CD4-positive, alpha-beta T cell treated with Interleukin-15 for 4 hours (primary cell): ENCODE data around the gene ZNF783.

Experiments
- DNase-seq: peaks from one replicate; pipeline ENCODE4 v3.0.0-alpha.2; 2020; ENCODE audit warnings: low spot score

ZNF783 gene

GRCh38 chr7:149281508-149282330 is 19.7 kb downstream of the ZNF783 start:
- no peak for DNase-seq

GRCh38 chr7:149282331-149282655 is 20.3 kb downstream of the ZNF783 start:
- no peak for DNase-seq

DNA sequence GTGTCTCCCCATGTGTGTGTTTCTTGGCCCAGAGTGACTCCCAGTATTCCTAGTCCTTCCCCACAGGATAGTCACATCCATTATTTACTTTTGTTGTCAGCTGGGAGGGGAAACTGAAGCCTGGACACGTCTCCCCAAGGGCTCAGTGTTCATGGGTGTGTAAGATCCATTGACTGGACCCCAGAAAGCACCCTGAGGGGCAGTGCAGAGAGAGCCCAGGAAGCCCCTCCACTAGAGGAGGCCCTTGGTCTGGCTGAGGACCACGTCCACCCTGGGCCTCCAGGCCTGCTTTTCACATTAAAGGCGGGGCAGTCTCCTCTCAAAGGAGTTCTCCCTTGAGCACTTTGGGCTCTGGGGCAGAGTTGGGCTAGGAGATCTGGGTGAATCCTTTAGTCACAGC is 21.3 kb downstream of the ZNF783 start:
- no peak for DNase-seq

DNA sequence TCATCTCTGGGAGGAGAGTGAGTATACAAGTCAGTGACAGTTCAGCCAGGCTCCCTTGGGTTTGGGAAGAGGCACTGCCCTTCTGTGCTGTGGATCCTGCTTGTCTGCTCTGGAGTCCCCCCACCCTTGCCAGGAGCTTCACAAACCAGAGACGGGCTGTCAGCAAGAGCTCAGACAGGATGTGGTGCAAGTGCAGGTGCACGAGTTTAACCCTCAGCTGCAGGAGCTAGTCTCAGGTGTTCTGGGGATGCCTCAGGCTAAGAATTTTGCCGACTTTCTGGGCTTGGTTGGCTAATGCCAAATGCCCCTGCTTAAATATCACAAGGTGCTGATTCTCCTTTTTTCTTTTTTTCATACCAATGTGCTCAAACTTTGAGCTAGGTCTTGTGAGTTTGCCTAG is 22.3 kb downstream of the ZNF783 start:
- DNase-seq, result peak; percentile 54

GRCh38 chr7:149284850-149285585 is 23.0 kb downstream of the ZNF783 start:
- DNase-seq, result peak; percentile 97

GRCh38 chr7:149285603-149286002 is 23.6 kb downstream of the ZNF783 start:
- no peak for DNase-seq

GRCh38 chr7:149286811-149287400 is 24.9 kb downstream of the ZNF783 start:
- no peak for DNase-seq

- no peak for DNase-seq
Measured at GRCh38 chr7:149287622-149288021, 25.6 kb downstream of the ZNF783 start.

DNA sequence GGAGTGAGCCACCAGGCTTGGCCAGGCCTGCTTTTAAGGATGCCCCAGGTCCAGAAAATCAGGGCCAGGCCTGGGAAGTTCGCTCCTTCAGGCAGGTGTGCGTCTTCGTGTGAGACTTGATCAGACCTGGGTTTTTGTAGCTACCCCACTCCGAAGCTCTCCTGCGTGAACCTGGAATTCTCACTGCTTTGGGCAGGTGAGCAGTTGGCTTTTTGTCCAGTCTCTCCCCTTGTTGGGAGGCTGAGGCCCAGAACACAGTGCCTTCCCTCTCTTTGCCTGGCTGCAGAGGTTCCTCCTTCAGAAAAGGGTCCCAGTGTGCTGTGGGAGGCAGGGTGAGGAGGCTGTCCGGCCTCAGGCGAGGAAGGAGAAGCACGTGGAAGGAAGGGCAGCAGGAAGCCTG is 27.3 kb downstream of the ZNF783 start:
- DNase-seq, result no peak

- no peak for DNase-seq
Measured at GRCh38 chr7:149289856-149290255, 27.9 kb downstream of the ZNF783 start.

- no peak for DNase-seq
Measured at GRCh38 chr7:149291036-149291780, 29.2 kb downstream of the ZNF783 start.

DNA sequence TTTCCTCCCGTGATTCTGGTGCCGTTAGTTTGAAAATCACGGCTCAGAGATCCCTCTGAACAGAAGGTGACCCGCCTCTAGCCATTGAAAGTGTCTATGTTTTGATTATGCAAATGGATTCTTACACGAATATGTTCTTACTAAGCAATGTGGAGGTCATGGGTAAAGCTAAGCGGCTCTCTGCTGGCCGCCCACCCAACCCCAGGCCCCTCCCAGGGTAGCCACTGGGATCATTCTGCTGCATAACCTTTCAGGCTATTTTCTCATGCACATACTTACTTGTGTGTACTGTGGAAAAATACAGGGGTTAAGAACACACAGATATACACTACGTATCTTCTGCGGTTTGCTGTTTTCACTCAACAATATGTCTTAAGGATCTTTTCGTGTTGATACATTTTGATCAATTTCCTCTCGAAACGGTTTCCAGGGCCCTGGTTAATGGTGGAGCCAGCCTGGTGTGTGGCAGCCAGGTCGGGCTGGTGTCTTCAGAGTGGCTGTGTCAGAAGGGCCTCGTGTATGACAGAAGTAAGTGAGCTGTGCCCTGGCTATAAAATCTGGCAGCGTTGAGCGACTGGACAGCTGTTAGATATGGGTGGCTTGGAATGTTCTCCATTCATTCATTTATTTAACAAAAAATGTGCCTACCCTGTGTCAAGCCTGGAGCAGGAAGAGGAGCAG is 29.9 kb downstream of the ZNF783 start:
- DNase-seq, result no peak

DNA sequence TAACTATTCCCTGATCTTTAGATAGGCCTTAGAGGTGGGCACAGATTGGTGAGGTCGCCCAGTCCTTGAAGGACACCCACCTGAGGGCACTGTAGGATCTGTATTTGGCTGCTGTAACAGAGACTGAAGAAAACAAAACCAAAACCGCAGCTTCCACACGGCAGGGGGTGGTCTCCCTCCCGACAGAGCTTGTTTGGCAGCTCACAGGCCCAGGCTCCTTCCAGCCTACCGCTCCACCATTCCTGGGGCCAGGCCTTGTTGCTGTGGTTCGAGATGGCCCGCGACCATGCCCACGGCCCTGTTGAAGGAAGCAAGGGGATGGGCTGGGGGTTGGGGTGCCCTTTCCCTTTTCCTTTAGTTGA is 30.4 kb downstream of the ZNF783 start:
- no peak for DNase-seq

DNA sequence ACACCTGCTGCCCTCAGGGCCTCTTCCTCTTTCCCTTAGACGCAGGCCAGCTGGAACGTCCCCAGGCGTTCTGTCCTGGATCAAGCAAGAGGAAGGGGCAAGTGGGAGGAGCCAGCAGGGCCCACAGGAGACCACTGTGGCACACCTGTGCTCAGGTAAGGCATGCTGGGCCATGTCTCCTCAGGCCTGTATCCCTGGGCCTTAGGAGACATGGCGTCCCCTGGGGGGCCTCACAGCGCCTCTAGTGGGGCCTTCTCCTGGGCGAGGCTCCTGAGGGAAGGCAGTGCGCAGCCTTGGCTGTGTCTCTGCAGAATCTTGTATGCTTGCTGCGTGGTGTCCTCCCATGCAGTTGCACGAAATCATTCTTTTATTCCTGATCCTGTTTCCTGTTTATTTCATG is 31.3 kb downstream of the ZNF783 start:
- DNase-seq, result no peak

DNA sequence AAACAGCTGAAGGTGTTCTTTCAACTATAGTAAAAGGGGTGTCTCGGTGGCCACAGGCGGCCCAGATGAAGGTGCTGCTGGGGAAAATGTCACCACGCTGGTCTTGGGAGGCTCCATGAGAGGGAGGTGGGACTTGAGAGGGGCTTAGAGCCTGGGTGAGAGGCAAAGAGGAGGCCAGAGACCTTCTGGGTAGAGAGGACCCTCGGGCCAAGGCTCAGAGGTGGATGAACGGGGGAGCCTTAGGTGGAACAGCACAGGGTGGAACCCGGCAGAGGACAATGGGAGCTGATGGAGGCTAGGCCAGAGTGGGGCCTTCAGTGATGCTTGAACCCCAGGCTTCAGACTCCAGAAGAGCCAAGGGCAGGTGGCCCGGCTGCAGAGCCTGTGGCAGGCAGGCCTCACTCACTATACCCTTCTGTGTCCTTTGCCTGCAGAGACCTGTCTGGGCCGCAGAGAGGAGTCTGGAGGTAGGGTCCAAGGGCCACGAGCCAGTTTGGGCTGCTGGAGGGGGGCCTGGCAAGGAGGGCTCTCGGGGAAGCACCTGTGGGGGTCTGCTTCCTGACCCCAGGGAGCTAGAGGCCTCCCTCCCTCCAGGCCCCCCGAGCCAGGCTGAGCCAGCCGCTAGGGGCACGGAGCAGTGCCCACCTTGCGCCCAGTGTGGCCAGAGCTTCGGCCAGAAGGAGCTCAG is 32.1 kb downstream of the ZNF783 start:
- no peak for DNase-seq

- DNase-seq, result no peak
Measured at GRCh38 chr7:149294634-149295480, 32.9 kb downstream of the ZNF783 start.

DNA sequence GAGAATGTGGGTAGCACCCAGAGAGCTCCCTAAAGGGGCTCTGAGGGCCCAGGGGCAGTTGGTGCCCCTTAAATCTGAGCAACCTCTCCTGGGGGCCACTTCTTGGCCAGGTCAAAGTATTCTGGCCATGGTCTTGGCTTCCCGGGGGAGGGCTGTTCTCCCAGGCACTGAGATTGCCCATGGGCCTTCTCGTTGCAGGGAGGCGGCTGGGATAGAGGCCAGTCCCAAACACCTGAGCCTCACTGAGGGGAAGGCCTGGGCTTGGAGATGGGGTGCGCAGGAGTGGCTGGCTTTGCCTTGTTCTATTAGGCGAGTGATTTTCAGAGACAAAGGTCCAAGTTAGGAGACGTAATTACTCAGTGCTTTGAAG is 33.5 kb downstream of the ZNF783 start:
- no peak for DNase-seq

DNA sequence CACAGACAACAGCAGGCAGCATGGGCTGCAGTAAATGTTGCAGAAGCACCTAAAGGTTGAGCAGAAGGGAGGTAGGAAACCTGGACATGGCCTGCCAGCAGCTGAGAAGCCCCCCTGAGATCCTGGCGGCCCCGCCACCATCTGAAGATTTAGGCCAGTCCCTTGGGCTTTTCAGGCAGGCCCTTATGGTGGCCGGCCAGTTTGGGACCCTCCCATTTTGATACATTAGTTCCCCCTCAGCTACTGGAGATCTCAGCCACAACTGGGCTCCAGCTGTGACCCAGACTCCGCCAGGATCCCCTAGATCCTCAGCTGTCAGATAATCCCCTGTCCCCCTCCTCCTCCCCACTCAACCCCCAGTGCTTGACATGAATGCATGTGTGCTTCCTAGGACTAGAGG is 34.4 kb downstream of the ZNF783 start:
- DNase-seq, result no peak

GRCh38 chr7:149297034-149297755 is 35.2 kb downstream of the ZNF783 start:
- no peak for DNase-seq
